GM19467 (cell line): ENCODE results near the gene RAB11A.
A peak's percentile ranks its signal among the peaks of the same experiment; 100 is the strongest.

Experiments used
- ATAC-seq: cut with Tn5 transposase; IDR thresholded peaks from one replicate; pipeline ENCODE4 v1.9.1; 2021; ENCODE audit warnings: mild to moderate bottlenecking, moderate library complexity; ENCODE audit not compliant: unreplicated experiment

Gene RAB11A

DNA sequence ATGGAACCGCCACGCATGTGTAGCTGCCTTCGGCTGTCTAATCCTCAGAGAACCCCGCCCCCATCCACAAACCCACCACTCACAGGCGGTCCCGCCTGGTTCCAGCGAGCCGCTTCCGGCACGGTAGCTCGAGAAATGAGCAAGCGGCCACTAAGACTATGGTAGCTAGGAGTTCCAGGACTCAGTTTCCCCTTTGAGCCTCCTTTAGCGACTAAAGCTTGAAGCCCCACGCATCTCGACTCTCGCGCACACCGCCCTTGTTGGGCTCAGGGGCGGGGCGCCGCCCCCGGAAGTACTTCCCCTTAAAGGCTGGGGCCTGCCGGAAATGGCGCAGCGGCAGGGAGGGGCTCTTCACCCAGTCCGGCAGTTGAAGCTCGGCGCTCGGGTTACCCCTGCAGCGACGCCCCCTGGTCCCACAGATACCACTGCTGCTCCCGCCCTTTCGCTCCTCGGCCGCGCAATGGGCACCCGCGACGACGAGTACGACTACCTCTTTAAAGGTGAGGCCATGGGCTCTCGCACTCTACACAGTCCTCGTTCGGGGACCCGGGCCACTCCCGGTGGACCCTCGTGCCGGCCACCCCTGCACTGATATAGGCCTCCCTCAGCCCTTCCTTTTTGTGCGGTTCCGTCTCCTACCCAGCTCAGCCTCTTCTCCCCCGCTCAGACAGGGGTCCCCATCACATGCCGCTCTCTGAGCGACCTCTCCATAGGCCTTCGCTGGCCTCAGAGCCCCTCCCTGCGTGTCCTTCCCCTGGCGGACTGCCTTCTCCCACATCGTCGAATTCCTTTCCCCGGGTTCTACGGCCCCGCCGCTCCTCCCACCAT, at the start of gene RAB11A:
TSS of gene RAB11A (plus strand) at position 366 of the 828 bp plus-strand sequence. CDS start at position 461, 95 bp downstream.
- ATAC-seq = peak; percentile 82

DNA sequence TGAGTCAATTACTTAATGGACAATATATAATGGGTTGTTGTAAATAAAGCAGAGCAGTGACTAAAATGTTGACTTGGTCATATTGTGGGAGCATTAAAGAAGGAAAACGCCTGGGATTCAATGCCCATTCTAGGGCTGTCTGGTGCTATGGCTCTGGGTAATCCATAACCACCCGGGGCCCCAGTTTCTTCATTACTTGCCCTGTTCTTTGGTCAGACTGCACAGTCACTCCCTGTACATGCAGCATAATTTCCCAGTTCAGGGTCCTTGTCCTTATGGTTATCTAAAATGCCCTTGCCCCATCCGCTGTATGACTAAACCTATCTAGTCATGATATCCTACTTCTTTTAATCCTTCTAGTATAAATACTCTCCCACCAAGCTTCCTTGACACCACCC, 49.7 kb upstream of the RAB11A start:
- ATAC-seq = no peak

DNA sequence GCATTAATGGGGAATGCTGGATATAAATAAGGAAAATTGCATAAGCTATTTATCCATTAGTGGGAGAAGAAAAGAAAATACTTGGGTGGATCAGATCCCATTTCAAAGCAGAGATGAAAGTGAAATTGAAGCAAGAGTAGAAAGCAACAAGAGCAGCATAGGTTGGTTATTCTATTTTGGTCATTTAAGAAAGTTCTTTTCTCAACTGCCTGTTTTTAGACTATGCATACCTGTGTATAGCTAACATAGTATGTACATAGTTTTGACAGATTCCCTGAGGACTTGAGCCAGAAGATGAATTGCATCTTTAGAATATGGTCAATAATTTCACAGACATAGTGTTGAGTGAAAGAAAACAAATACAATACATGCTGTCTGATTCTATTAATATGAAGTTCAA, 48.2 kb upstream of the RAB11A start:
- ATAC-seq = no peak

DNA sequence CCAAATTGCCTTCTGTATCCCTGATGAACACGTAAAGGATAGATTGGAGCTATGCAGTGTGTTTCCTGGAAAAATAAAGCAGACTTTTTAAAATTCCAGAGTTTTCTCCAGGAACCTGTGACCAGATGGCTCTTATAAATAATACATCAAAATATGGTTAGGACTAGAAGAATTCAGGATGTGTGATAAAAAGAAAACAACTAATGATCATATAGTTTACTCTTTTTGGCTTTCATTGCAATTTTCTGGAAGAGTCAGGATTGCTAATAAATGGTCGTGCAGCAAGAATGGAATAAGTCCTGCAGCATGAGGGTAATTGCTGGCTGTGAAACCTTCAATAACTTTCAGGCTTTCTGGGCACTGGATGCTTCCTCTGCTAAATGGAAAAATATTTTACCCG, 47.0 kb upstream of the RAB11A start:
- ATAC-seq = no peak

DNA sequence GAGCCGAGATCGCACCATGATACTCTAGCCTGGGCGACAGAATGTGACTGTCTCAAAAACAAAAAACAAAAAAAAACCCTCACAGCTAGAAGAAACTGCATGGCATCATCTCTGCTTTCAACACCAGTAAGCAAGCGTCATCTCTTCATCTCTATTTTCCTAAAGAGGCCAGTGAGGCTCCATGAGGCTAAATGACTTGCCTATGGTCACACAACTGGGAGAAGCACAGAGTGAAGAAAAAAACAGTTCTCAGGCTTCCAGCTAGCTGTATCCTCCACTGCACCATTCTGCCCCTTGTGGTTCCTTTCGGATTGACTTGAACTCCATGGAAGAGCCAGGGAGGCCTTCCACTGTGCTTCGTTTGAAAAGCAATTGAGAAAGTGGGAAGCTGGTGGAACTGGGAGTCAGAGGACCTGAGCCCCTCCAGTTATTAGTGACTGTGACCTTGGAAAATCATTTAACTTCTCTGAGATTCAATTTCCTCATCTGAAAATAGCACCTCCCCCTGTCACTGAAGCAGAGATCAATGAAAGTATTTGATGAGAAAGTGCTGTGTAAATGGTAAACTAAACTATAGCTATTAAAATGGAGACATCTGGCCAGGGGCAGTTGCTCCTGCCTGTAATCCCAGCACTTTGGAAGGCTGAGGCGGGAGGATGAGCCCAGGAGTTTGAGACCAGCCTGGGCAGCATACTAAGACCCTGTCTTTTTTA, 45.1 kb upstream of the RAB11A start:
- no peak for ATAC-seq

DNA sequence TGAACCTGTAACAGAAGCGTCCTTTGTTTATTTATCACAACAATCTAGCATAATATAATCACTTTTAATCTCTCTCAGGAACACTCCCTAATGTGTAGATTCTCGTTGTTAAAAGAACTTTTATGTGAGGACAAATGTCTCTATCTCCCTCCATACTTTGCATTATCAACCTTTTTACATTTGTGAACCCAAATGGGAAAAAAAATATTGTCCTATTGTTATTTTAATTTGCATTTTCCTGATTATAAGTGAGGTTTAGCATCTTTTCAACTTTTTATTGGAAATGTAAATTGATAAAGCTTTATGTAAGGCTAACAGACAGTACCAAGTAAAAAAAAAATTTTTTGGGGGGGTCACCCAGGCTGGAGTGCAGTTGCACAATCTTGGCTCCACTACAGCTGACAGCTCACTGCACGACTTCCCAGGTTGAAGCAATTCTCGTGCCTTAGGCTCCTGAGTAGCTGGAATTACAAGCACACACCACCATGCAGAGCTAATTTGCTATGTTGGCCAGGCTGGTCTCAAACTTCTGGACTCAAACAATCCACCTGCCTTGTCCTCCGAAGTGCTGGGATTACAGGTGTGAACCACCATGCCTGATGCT, 44.2 kb upstream of the RAB11A start:
- no peak for ATAC-seq

DNA sequence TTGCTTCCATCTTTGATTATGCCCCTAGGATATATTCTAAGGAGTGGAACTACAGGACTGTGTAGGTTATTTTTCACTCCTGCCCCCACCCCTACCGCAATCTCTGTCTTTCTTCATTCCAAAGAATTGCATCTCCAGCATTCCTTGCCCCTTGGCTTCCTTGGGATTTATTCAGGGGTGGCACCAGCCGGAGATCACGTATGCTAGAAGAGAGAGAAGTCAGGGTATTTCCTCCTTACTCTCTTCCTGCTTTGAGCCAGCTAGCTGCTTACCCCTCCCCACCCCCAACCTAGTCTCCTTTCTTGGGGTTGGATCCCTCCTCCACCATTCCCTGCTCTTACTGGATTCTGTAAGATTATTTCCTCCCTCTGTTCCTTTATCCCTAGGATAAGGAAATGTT, 42.2 kb upstream of the RAB11A start:
- no peak for ATAC-seq

DNA sequence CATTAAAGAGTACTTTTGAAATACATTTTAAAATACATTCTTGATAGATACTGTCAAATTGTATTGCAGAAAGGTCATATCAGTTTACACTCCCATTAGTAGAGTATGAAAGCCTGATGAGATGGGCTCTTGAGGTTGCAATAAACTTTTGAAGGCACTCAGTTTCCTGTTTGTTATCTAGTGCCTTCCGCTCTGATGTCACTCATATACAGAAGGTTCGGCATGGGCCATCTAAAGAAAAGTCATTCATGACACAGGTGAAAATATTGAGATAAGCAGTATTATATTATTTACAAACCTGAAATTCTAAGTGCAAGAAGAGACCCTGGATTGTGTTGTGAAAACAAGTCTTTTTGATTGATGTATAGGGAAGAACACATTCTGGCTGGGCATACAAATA, 40.7 kb upstream of the RAB11A start:
- ATAC-seq = no peak

DNA sequence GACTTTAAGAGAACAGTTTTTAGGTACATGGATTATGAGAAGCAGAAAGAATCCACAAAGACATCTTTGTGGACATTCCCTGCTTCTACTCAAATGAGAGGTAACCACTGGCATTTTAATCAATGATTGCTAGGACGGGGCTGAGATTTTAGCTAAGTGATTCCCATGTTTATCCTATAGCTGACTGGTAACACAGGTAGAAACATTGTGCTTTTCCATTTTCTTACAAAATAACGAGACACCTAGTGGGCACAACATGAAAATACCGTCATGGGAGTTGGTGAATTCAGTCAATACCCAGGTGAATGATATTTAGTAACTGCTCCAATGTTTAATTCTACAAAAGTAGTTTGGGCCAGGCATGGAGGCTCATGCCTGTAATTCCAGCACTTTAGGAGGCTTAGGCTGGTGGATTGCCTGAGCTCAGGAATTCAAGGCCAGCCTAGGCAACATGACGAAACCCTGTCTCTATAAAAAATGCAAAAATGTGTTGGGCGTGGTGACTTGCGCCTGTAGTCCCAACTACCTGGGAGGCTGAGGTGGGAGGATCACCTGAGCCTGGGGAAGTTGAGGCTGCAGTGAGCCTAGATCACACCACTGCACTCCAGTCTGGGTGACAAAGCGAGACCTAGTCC, 40.0 kb upstream of the RAB11A start:
- ATAC-seq = no peak

DNA sequence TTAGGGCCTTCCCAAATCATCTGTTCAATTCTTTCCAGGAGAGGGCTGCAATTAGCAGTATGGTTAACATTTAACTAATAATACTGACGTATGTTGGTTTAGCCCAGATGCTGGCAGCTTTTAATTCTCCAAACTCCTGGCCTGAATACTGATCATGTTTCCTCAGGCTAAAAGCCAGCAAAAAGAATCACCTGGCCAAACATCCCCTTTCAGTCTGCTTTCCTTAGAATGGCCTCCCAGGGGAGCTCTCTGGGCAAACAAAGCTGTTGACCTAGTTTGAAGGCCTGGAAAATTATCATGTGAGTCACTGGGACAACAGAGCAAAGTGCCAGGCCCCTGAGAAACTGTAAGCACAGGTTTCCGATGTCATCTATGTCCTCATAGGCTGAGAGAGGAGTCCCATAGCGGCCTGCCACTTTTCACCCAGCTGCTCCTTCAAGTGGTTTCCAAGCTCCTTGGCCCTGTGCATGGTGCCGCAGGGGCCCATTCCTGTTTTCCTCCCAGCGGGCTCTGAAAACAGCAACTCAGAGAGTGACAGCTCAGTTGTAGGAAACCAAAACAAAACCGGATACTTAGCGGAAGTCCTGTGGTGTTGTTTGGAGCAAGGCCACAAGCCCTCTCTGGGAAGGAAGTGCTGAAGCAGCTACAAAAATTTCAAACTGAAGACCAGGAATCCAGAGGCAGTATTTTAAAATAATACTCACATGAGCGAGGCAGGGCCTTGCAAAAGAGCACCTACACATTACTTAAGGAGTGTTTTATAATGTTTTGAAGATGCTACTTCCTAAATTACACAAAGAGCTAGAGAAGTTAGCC, 36.5 kb upstream of the RAB11A start:
- ATAC-seq = no peak

DNA sequence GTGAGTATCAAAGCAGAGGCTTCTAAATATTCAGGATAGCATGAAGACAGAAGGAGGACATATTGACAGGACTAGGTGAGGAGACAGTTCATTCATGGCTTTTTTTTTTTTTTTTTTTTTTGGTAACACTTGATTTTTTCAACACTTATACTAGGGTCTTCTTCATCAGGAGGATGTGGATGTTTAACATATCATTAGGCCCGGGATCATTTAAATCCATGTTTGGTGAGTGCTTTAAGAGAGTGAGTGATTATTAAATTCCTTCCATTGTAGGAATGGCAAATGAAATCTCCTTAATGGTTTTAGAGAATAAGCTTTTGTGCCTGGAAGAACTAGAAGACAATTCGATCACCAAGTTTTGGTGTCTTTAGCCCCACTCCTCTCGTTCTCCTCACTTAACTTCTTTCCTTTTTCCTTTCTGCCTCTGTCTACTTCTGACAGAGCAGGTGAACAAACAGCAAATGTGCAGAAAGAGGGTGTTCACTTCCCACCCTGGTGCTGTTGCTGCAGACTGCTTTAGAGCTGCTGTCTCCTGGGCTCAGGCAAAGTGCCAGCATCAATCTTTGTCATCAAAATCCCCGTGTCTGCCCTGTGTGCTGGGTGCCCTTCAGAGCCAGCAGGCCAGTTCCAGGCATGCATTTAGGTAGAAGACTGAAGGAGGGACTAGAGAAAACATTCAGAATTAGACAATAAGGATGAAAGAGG, 35.6 kb upstream of the RAB11A start:
- no peak for ATAC-seq

DNA sequence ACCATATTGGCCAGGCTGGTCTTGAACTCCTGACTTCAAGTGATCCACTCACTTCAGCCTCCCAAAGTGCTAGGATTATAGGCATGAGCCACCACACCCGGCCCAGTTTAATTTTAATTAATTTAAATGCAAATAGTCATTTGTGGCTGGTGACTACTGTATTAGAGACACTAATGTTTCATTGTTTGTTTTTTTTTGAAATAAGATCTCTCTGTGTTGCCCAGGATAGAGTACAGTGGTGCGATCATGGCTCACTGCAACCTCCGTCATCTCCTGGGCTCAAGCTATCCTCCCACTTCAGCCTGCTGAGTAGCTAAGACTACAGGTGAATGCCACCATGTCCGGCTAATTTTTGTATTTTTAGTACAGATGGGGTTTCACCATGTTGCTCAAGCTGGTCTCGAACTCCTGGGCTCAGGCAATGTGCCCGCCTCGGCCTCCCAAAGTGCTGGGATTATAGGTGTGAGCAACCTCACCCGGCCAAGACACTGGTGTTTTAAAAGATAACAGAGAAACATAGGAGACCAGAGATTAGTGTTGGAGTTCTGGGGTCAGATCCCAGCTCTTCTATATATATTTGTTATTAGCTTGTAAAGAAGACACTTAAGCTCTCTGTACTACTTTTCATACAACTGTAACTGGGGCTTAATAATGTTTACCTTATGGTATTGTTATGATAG, 34.5 kb upstream of the RAB11A start:
- ATAC-seq = no peak

DNA sequence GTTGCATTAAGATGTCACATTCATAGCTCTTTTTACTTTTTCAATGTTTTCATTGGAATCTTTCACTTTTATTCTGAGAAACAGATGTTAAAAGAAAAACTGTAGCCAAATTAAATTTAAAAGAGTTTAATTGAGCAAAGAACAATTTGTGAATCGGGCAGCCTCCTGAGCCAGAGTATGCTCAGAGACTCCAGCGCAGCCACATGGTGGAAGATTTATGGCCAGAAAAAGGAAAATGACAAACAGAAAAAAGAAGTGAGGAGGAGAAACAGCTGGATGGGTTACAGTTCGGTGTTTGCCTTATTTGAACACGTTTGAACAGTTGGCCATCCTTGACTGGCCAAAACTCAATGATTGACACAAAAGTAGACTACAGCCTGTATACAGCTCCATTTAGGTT, 33.8 kb upstream of the RAB11A start:
- no peak for ATAC-seq

DNA sequence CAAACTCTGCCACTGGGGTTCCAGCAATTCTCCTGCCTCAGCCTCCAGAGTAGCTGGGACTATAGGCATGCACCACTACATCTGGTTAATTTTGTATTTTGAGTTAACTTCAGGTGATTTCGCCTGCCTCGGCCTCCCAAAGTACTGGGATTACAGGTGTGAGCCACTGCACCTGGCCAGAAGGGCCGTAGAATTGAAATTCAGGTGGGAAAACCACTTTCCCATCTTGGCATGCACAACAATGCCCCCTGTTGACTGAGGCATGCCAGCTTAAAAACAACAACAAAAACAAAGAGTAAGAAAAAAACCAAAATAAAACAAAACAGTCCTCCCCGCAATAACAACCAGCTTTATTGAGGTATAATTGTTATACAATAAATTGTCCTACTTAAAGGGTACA, 32.6 kb upstream of the RAB11A start:
- ATAC-seq = no peak

DNA sequence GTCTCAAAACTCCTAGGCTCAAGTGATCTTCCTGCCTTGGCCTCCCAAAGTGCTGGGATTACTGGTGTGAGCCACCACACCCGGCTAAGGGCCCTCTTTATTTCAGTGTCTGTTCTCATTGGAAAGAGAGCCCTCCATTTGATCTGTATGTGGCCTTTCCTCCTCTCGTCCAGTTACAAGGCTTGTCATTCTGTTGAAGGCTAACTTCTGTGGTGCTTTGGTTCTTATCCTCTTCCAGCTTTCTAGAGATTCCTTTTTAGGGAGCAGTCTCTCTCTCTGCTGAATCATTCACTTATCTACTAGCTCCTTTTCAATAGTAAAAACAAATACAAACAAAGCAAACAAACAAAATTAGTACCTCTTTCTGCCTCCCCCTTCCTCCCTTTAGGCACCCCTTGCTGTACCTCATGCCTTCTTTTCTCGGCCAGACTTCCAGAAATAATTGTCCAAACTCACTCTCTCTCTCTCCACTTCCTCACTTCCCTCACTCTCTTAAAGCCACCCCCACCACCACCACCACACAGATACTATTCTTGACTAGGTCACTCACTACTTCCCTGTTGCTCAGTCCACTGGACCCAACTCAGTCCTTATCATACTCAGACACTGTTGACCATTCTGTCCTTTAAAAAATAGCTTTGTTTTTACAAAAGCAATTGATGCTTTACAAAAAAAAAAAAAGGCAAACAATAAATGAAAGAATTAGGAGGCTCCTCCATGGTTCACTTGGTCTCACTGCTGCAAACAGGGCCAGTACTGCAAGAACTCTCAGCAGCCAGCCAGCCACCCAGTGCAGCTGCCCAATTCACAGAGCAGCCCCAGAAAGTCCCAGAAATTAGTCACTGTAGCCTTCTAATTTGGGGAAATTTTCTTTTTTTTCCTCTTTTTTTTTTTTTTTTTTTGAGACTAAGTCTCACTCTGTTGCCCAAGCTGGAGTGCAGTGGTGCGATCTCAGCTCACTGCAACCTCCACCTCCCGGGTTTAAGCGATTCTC, 31.7 kb upstream of the RAB11A start:
- no peak for ATAC-seq

DNA sequence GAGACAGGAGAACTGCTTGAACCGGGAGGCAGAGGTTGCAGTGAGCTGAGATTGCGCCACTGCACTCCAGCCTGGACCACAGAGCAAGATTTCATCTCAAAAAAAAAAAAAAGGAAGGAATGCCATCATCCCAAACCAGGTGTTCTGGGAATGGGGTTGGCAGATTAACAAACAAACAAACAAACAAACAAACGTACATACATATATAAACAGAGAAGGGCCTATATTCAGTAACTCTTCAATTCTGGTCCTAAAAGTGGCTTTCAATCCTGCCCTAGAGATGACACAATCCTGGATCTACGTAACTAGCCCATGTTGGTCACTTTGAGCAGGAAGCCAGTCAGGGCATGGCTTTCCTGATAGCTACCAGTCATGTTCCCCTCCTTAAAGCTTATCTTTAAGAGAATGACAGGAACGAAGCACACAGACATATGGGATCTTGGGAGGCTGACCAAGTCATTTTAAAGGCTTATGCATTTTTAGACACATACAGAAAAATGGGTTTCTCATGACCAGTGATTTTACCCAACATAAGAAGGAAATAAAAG, 29.9 kb upstream of the RAB11A start:
- no peak for ATAC-seq

DNA sequence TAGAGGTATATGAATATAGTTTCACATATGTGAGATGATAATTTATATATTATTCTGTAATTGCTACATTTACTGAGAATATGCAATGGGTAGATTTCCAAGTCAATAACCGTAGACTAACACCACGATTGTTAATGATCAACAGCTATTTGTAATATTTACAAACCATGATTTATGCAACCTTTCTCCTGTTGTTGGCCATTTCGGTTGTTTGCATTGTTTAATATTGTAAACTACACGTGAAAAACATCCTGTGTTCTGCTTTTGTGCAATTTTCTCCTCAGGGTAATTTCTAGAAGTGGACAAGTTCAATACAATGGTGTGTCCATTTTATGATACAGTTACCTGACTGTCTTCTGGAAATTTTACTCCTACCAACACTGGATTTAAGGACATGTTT, 29.3 kb upstream of the RAB11A start:
- no peak for ATAC-seq
